ENCODE measurements around the gene ELOVL7.
"Not testable (repeated sequence)": the region's sequence is repeated elsewhere in the genome, so short reads cannot be mapped to it uniquely, and the experiment has no call there.

Gene ELOVL7

DNA sequence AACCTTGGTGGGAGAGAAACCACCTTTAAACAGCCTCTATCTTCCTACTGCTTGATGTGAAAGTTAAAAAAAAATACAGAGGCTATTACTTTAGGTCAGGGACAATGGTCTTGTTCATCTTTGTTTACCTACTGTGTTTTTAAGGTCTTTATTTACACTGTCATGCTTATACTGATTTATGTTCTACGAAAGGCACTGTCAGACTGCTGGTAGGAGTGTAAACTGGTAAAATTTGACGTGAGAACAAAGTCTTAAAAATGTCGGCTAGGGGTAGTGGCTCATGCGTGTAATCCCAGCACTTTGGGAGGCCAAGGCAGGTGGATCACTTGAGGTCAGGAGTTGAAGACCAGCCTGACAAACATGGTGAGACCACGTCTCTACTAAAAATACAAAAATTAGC, 42.1 kb upstream of the ELOVL7 start:
- ChIA-PET POLR2A (no interaction called here), CTCF (no interaction called here)
- no peak for DNase-seq (ENCODE audit: extremely low spot score)
- TF ChIP-seq, protein P1, sequence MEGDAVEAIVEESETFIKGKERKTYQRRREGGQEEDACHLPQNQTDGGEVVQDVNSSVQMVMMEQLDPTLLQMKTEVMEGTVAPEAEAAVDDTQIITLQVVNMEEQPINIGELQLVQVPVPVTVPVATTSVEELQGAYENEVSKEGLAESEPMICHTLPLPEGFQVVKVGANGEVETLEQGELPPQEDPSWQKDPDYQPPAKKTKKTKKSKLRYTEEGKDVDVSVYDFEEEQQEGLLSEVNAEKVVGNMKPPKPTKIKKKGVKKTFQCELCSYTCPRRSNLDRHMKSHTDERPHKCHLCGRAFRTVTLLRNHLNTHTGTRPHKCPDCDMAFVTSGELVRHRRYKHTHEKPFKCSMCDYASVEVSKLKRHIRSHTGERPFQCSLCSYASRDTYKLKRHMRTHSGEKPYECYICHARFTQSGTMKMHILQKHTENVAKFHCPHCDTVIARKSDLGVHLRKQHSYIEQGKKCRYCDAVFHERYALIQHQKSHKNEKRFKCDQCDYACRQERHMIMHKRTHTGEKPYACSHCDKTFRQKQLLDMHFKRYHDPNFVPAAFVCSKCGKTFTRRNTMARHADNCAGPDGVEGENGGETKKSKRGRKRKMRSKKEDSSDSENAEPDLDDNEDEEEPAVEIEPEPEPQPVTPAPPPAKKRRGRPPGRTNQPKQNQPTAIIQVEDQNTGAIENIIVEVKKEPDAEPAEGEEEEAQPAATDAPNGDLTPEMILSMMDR (IDR thresholded peaks at IDR 0.05; ENCODE audit: control extremely low read depth, extremely low read depth, low read depth, missing control alignments) = no peak

DNA sequence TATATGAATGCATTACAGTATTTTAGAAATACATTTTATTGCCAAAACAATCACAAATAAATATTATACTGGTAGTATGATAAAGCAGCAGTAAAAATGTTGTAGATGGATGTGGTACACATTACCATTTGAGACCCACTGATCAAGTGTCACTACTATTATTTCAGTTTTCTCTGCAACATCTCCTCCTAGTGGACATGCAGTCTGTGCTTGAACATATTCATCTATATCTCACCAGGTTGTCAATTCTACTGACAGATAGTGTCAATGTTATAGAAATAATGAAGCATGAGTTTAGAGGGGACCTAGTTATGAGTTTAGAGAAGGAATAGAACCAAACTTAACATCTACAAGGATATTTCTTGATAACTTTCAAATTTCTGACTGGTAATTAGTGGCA, 39.2 kb upstream of the ELOVL7 start:
- ChIA-PET CTCF (no interaction called here), POLR2A (no interaction called here)
- peak; percentile 29 for DNase-seq (ENCODE audit: extremely low spot score)
- TF ChIP-seq, protein P1 (IDR thresholded peaks at IDR 0.05; ENCODE audit: control extremely low read depth, extremely low read depth, low read depth, missing control alignments) = peak; percentile 31

DNA sequence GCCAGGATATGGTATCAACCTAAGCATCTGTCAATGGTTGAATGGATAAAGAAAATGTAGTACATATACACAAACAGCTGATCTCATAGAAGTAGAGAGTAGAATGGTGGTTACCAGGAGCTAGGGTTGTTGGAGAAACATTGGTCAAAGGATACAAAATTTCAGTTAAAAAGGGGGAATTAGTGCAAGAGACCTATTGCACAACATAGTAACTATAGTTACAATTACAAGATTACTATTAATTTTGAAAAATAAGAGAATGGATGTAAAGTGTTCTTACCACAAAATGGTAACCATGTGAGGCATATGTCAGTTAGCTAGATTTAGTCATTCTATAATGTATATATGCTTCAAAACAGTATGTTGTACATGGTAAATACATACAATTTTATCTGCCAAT, 28.8 kb upstream of the ELOVL7 start:
- POLR2A ChIA-PET = no interaction called here
- TF ChIP-seq, protein P1 (IDR thresholded peaks at IDR 0.05; ENCODE audit: control extremely low read depth, extremely low read depth, low read depth, missing control alignments) = no peak
- CTCF ChIA-PET = no interaction called here
- no peak for DNase-seq (ENCODE audit: extremely low spot score)

DNA sequence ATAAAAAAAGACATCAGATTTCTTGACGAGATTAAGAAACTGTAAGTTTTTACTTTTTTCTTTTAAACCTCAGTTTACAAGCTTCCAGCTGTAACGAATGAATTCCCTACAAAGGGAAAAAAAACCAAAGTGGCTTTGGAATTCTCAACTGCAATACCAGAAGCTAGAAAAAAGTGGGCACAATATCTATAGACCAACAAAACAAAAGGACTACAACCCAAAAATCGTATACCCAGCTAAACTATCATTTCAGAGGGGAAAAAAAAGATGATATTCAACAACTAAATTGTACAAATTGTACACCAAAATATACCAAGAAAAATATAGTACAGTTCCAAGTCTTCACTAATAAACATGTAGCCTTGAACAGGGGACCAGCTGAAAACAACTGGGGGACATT, 26.8 kb upstream of the ELOVL7 start:
- ChIA-PET POLR2A (no interaction called here), CTCF (interaction anchor here (0.7 to 1.6 kb wide), 3 partner anchors 16 to 23 kb away, joined by 3 to 4 read pairs (median 3); no protein-coding TSS in a partner anchor)
- TF ChIP-seq, protein P1 (IDR thresholded peaks at IDR 0.05; ENCODE audit: control extremely low read depth, extremely low read depth, low read depth, missing control alignments) = no peak
- DNase-seq (ENCODE audit: extremely low spot score) = no peak

DNA sequence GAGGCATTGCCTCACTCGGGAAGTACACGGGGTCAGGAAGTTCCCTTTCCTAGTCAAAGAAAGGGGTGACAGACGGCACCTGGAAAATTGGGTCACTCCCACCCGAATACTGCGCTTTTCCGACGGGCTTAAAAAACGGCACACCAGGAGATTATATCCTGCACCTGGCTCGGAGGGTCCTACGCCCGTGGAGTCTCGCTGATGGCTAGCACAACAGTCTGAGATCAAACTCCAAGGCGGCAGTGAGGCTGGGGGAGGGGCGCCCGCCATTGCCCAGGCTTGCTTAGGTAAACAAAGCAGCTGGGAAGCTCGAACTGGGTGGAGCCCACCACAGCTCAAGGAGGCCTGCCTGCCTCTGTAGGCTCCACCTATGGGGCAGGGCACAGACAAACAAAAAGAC, 16.5 kb upstream of the ELOVL7 start:
- CTCF ChIA-PET; DNase-seq (ENCODE audit: extremely low spot score); POLR2A ChIA-PET: not testable (repeated sequence)

DNA sequence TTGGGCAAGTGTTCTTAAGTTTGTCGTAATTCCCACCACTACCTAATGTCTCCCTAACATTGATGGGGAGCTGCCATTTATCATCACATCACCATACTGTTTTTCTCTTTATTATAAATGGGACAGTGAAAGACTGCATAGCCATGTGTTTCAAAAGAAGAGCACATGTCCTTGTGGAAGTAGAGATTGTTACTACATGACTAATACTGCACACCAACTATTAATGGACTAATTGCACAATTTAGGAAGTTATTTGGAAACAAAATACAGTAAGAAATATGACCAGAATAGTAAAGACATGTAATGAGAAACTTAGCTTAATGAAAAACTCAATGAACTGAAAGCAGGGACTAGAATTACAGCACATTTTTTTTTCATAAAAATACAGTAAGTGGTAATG, 12.0 kb upstream of the ELOVL7 start:
- ChIA-PET CTCF (interaction anchor here (1.2 to 1.5 kb wide), 2 partner anchors 15 to 140 kb away, joined by 4 read pairs; no protein-coding TSS in a partner anchor), POLR2A (no interaction called here)
- no peak for DNase-seq (ENCODE audit: extremely low spot score)
- TF ChIP-seq, protein P1 (IDR thresholded peaks at IDR 0.05; ENCODE audit: control extremely low read depth, extremely low read depth, low read depth, missing control alignments) = no peak

DNA sequence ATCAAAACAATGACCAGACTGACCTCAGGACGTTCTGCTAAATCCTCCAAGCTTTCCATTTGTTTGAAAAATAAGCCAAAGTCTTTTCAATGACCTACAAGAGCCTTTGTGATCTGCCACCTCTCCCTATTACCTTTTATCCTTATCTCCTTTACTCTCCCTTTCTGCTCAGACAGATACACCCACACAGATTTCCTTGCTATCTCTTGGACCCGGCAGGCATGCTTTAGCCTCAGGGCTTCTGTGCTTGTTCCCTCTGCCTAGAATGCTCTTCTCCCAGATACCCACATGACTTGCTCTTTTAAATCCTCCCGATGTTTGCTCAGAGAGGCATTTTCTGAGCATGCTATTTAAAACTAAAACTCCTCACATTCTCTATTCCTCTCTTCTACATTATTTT, 8.9 kb upstream of the ELOVL7 start:
- CTCF ChIA-PET = interaction anchor here (1.2 kb wide), 1 partner anchor 9 kb away, joined by 4 read pairs; the partner anchor contains the start of gene ELOVL7
- no peak for DNase-seq (ENCODE audit: extremely low spot score)
- TF ChIP-seq, protein P1 (IDR thresholded peaks at IDR 0.05; ENCODE audit: control extremely low read depth, extremely low read depth, low read depth, missing control alignments) = no peak
- POLR2A ChIA-PET = no interaction called here
